ENCODE results near the gene PARP3.

PARP3 gene

DNA sequence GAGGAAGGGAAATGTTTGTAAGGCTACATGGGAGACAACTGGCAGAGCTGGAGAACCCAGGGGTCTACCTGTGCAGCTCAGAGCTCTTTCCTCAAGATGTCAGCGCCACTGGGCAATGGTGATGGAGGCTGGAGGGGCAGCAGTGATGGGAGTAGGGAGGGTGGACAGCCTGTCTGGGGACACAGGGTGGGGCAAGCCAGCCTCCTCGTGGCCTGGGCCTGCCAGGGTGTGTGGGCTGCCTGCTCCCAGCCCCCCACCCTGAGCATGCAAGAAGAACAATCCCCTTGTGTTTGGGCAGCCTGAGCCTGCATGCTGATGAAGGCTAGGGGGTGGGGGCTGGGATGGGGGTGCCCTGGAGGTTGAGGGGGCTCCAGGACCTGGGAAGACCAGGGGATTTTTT is 23.9 kb downstream of the PARP3 start:
- DNase-seq (ENCODE audit: low read depth in 4 of 4, low spot score in 1 of 4): no peak

DNA sequence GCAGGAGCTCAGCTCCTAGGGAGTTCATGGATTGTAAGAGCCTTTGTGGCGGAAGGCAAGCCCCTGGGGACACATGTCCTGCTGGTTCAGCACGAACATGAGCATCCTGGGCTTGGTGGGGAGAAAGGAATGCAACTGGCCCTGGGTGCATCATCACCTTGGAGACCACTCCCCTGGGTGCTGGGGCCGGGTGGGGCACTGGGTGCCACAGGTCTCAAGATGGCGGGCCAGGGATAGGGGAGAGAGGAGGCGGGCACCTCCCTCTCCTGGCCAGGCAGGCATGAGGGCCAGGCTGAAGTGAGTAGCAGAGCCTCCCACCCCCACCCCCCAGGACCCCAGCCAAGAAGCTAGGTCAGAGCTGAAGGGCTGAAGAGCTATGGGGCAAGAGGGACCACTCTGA is 24.3 kb downstream of the PARP3 start:
- no peak for DNase-seq (ENCODE audit: low read depth in 4 of 4, low spot score in 1 of 4)

GRCh38 chr3:51966922-51967383 is 24.8 kb downstream of the PARP3 start:
- DNase-seq (ENCODE audit: low read depth in 4 of 4, low spot score in 1 of 4): no peak

- DNase-seq (ENCODE audit: low read depth in 4 of 4, low spot score in 1 of 4): no peak
Measured at GRCh38 chr3:51967384-51968169, 25.4 kb downstream of the PARP3 start, which contains the start of gene PCBP4. Gene PCBP4, minus strand, starts transcription at chr3:51967454. Its CDS starts 6,214 bp downstream, at chr3:51961240.

DNA sequence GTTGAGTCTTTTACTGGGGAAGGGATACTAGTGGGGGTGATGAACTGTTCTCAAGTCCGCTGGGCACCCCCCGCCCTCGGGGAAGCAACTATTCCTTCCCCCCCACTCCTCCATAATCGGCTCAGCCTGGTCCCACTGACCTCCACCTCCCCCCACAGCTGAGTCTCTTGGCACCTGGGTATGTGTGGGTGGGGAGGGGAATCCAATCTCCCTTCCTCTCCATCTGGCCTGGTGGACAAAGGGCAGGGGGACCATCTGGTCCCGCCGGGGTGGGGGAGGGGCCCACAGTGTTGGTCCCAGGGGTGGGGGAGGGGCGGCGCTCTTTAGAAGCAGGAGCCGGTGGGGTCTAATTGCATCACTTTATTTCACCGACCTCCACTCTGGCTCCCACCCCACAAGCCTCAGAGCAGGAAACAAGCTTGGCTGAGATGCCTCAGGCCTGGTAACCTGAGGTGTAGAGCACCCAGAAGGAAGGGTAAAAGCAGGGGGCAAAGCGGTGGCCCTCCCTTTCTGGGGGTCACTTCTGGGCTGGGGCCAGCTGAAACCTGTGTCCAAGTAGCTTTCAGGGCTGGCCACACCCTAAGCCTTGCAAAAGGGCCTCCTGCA is 26.1 kb downstream of the PARP3 start:
- no peak for DNase-seq (ENCODE audit: low read depth in 4 of 4, low spot score in 1 of 4)

DNA sequence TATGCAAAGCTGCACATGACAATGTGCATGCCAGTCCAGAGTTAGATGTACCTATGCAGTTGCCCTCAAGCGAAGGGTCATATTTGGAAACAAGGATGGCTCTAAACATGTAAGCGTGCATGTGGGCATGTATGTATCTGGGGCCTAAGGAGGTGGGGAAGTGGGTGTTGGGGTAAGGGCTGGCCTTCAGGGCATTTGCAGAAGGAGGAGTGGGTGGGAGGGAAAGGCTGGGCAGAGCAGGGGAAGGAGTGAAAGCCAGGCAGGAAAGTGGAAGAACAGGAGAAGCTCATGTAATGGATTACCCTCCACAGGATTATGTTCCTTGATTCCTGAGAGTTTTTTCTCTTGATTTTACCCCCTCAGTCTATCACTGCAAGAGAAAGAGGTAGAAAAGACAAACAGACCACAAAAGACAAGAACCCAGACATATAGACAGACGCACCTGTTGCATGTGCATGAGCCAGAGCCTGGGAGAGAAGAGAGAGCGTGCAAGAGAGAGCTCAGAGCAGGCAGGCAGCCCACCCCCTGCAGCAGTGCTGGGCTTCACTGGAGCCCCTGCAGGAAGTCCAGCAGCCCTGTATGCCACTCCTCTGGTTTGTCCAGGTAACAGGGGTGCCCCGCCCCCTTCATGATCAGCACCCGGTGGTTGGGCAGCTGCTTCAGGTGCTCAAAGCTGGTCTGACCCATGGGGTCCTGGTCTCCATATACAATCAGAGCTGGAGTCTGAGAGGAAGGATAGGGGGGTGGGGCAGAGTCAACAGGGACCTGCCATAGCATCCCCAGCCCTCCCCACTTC is 26.9 kb downstream of the PARP3 start:
- no peak for DNase-seq (ENCODE audit: low read depth in 4 of 4, low spot score in 1 of 4)

DNA sequence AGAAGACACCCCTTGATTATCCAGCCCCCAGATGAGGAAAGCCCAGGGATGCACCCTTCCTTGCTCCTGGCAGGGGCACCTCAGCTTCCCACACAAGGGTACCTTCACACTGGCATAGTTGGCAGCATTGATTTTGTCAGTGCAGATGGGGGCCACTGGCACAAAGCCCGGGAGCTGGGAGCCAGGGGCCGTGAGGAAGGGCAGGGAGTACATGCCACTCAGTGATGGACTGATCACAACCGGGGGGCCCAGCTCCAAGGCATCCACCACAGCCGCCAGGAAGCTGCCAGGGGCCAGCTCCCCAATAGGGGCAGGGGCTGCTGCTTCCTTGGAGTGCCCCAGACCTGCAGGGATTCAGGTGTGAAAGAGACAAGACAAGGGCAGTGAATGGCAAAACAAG is 27.7 kb downstream of the PARP3 start:
- no peak for DNase-seq (ENCODE audit: low read depth in 4 of 4, low spot score in 1 of 4)

DNA sequence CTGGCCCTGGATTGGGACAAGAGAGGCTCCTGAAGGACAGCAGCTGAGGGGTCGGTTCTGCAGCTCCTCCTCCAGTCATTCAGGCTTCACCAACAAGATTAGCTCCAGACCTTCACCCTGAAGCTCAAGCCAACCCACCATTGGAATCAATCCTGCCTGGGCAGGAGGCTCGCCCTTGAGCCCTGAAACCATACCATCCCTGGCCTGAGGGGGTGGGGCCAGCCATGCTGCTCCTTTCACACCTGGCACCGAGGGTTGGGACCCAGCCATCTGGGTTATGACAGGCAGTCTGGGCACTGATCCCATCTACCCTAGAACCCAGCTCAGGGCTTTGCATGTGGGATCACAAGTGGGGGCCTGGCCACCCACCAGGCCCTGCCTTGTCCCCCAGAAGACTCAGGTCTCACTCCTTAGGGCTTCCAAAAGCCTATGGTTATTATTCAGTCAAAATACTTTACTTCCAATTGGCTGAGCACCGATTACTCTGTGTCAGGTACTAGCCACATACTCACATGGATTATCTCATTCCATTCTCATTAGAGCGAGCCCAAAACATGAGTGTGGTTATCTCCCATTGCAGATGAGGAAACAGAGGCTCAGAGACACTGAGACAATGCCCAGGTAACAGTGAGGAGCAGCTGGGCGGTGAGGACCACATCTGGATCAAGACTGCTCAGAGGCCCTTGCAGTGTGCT is 28.6 kb downstream of the PARP3 start:
- DNase-seq (ENCODE audit: low read depth in 4 of 4, low spot score in 1 of 4): no peak

DNA sequence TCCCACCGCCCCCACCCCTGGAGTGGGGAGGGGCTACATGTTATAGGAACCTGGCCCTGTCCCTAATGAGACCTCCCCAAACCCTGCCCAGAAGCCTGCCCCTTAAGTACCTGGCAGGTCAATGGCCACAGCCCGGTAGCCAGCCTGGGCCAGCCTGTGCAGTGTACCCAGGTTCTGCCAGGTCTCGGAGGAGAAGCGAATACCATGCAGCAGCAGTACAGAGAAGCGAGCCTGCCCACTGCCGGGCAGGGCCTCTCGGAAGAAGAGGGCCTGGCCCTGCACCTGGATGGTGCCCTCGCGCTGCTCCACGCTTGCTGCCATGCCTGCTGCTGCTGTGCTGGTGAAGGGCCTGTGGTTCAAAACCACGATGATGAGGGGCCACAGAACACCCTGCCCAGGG is 29.2 kb downstream of the PARP3 start:
- no peak for DNase-seq (ENCODE audit: low read depth in 4 of 4, low spot score in 1 of 4)

- DNase-seq (ENCODE audit: low read depth in 4 of 4, low spot score in 1 of 4): no peak
Measured at GRCh38 chr3:51974277-51974962, 32.3 kb downstream of the PARP3 start.

GRCh38 chr3:51974963-51975851 is 33.0 kb downstream of the PARP3 start, which contains the start of gene ABHD14A:
Gene ABHD14A, plus strand, starts transcription at chr3:51975064. Its CDS starts 72 bp downstream, at chr3:51975136.
- peak; percentile 43 to 58 (median 48) for DNase-seq (ENCODE audit: low read depth in 4 of 4, low spot score in 1 of 4)

DNA sequence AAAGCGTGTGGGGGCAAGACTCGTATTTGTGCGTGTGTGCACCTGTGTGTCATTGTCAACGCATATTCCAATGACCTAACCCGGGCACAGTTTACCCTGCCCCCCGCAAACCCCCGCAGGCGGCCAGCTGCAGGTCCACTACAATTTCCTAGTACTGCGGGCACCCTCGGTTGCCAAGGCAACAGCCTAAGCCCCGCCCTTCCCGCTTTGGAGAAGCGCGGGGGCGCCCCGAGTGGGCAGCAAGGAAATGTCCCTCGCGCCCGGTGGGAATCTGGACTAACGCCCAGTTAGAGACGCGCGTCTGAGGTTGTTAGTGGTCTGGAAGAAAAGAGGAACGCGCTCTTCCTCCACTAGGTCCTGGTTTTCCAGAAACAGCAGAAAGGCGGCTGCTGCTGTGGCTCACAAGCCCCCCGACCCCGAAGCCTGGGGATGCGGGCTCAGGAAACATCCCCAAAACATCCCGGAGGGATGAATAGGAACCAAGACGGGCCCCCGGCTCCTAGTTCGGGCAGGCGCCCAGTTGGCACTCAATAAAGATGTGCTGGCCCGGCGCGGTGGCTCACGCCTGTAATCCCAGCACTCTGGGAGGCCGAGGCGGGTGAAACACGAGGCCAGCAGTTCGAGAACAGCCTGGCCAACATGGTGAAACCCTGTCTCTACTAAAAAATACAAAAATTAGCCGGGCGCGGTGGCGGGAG is 33.8 kb downstream of the PARP3 start:
- no peak for DNase-seq (ENCODE audit: low read depth in 4 of 4, low spot score in 1 of 4)

DNA sequence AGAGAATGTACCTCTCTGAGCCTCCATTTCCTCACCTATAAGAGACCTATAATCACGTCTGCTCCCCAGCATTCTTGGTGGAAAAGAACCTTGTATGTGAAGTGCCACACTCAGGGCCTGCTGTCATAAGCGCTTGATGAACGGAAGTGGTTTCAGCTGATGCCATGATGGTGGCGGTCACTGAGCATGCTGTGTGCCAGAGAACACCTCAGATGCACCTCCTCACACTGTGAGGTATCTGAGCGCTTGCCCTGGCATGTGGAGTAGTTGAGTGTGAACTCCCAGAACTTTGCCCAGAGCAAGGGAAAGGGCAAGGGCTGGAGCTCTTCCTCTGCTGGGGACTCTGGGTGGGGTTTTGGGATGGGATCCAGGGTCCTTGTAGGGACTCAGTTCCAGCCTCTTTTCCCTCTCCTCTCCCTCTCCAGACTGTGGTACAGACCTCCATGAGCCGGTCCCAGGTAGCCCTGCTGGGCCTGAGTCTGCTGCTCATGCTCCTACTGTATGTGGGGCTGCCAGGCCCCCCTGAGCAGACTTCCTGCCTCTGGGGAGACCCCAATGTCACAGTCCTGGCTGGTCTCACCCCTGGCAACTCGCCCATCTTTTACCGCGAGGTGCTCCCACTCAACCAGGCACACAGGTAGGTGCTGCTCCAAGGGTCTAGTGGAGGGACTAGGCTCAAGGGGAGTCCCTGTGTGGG is 35.4 kb downstream of the PARP3 start:
- no peak for DNase-seq (ENCODE audit: low read depth in 4 of 4, low spot score in 1 of 4)

GRCh38 chr3:51978143-51978502 is 36.0 kb downstream of the PARP3 start:
- no peak for DNase-seq (ENCODE audit: low read depth in 4 of 4, low spot score in 1 of 4)

DNA sequence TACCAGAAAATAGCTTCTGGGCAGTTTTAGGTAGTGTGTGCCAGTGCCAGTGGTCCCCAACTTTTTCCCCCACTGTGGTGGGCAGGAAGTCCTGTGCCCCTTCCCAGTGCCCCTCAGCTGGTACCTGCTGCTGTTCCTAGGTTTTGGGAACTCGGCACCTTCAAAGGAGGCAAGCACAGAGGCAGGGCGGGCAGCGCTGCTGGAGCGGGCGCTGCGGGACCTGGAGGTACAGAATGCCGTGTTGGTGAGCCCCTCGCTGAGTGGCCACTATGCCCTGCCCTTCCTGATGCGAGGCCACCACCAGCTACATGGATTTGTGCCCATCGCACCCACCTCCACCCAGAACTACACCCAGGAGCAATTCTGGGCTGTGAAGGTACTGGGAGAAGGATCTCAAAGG is 38.1 kb downstream of the PARP3 start:
- no peak for DNase-seq (ENCODE audit: low read depth in 4 of 4, low spot score in 1 of 4)

- DNase-seq (ENCODE audit: low read depth in 4 of 4, low spot score in 1 of 4): no peak
Measured at GRCh38 chr3:51982352-51982837, 40.2 kb downstream of the PARP3 start.

DNA sequence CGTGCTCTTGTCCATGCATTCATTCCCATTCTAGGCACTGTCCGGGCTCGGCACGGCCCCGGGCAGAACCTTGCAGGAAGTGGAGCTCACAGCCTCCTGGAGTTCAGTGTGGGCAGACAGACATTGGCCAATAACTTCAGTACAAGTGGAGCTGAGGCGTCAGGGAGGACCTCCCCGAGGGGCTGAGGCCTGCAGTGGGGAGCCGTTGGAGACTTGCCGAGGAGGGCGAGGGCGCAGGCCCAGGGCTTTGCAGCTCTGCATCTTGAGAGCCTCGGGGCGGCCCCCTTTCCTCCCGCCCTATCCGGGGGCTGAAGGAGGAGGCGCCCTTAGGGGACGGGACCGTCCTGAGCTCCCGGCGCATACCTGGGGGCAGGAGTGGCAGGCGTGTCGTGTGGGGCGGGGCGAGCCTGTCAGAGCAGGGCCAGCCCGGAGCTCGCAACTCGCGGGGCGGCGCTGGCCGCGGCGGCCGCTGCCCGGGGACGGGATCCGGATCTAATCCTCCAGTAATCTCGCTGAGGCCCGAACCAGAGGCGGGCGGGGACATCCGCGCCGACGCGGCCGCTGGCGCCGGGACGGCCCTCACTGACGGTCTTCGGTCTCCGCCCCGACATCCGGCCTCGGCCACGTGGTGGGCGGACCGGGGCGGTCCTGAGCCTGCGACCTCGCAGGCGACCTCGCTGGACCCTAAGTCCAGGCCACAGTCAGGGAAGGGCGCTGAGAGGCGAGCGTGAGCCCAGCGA is 40.8 kb downstream of the PARP3 start, which contains the start of gene ACY1:
TSS of gene ACY1 (plus strand) at position 698 of the 740 bp plus-strand sequence. CDS start 530 bp downstream, outside the sequence.
- peak in 3 of 4 experiments; percentile 61 to 84 (median 72) for DNase-seq (ENCODE audit: low read depth in 4 of 4, low spot score in 1 of 4)

Measured in stimulated activated CD4-positive, alpha-beta T cell treated with anti-CD3 and anti-CD28 coated beads, Interleukin-1b, Interleukin-23, amount 100 ng/mL, for 24 hours (primary cell).